Measurements from ENCODE around the gene KRTAP5-10.

GRCh38 chr11:71555508-71555907 lies 9.9 kb upstream of the KRTAP5-10 start:
- TF ChIP-seq EZH2 (IDR thresholded peaks at IDR 0.05; ENCODE audit: low read length, missing control alignments) (no peak), CTCF (conservative IDR thresholded peaks at IDR 0.05 in 1 of 2, IDR thresholded peaks at IDR 0.05 in 1 of 2; ENCODE audit: low read depth in 1 of 2, low read length in 2 of 2) (no peak)

Data from fibroblast of lung (primary cell).